Measurements from ENCODE around the gene HLA-DPB1. TPM values are rescaled to one million over a fixed set of nuclear protein-coding genes. Genes with fewer than 3 reads are reported as not detected.

The HLA-DPB1 gene
- 94.8 TPM for total RNA-seq

DNA sequence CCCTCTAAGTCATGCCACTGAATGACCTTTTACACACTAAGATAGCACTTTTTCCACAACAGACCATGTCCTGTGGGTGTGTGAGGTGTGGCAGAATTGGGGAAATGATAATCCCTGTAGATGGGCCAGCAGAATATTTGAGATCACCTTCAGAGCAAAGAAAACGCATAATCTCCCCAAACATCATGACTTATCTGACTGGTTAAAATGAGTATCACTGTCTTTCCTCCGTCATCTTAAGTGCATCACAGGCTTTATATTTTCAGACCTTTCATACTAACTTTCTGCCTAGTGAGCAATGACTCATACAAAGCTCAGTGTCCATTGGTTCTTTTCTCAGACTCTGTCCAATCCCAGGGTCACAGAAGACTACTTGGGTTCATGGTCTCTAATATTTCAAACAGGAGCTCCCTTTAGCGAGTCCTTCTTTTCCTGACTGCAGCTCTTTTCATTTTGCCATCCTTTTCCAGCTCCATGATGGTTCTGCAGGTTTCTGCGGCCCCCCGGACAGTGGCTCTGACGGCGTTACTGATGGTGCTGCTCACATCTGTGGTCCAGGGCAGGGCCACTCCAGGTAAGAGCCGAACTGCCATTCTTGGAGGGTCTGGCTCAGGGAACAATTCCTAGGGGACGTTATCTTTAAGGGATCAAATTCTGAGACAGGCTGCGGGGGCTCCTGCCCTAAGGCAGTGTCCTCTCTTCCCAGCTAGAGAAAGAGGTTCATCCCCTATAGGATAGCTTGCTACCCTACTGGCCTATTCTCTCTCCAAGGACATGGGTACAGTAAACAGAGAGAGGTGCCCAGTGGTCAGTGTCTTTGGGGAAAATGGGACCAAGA lies at the start of gene HLA-DPB1:
HLA-DPB1 (plus strand) TSS at position 423 of the 838 bp plus-strand sequence; CDS start at position 475, 52 bp downstream.
- Histone ChIP-seq H3K9me3 (no peaks in the 10 kb centered on the region), H3K4me1 (peaks cover 2% of the 10 kb centered on the region), H3K4me3 (peak within 1 kb of the TSS; percentile 28 to 36), H3K27ac (peak within 1 kb of the TSS; percentile 61), H3K27me3 (no peaks in the 10 kb centered on the region), H3K36me3 (no peaks in the 10 kb centered on the region)
- intact Hi-C loops (cut with DNase I) = no loop called here
- no peak for DNase-seq (ENCODE audit: extremely low spot score in 2 of 2)
- TF ChIP-seq POLR2AphosphoS5 (IDR thresholded peaks at IDR 0.05; ENCODE audit: insufficient read depth in 1 of 2, low read depth in 1 of 2) (peak; percentile 33 to 48), POLR2A (IDR thresholded peaks at IDR 0.05) (no peak), CTCF (IDR thresholded peaks at IDR 0.05) (no peak)

DNA sequence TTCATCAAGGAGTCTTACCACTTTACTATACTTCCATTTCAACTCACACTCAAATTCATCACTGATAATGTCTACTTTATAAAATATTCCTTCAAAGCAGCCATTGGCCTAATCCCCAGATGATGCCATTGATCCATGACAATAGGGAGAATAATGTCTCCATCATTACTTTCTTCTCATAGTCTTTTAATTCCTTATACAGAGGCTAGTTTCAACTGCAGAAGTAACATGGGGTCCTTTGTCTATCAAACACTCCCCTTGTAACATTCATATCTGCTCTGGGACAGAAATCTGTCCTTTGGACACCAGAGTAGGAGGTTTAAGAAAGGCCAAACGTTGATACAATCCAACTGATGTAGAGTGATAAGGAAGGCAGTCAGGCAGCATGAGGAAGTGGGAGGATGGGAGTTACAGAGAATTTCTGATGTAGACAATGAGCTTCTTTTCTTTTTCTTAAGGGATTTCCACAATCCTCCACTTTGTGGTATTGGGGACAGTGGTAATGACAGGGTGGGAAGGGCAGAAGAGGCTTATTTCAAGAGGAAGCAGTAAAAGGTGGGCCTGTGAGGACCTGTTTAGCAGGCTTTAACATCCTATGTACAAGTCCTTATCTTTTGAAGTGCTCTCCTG lies 47.5 kb upstream of the HLA-DPB1 start:
- Histone ChIP-seq H3K4me3 (no peak overlapping the region), H3K27me3 (no peaks in the 10 kb centered on the region), H3K27ac (peak overlapping the region; percentile 50), H3K9me3 (no peaks in the 10 kb centered on the region), H3K4me1 (no peaks in the 10 kb centered on the region), H3K36me3 (no peaks in the 10 kb centered on the region)
- TF ChIP-seq POLR2AphosphoS5 (IDR thresholded peaks at IDR 0.05; ENCODE audit: insufficient read depth in 1 of 2, low read depth in 1 of 2) (no peak), POLR2A (IDR thresholded peaks at IDR 0.05) (no peak), CTCF (IDR thresholded peaks at IDR 0.05) (no peak)
- intact Hi-C loops (cut with DNase I) = no loop called here
- DNase-seq (ENCODE audit: extremely low spot score in 2 of 2) = no peak

DNA sequence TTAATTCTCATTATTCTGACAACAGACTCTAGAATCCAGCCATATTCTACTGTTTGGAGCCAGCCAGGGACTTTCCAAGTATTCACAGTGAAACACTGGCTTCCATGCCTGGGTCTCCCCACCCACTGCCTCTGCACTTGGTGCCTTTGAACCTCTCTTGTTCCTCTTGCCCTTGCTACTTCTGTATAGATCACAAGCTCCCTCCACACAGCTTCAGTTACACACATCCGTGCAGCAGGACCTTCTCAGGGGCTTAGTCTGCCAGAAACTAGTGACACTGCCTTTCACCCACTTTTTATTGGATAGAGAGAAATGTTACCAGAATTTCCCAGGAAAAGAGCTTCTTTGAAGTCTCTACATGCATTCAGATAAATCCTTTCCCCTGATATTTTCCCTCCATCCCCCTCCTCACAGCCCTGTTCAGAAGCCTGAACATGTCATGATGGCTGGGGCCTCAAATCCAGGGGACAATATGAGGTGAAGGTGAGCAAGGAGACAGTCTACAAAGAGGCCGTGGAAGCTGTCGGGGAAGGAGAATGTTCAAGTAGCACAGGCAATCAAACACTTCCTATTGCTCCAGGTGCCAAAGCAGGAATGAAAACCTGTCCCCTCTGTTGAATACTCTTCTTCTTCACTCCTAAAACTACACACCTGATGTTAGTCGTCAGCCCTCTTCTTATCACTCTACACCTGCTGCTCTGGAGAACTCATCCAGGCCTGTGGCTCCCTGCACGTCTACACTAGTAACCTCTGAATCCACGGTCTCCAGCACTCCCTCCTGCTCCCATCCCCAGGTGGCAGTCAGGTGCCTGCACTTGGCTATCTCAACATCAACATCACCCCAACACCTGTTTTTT lies 46.2 kb upstream of the HLA-DPB1 start:
- intact Hi-C loops (cut with DNase I) = no loop called here
- H3K36me3 ChIP-seq = no peaks in the 10 kb centered on the region
- TF ChIP-seq POLR2AphosphoS5 (IDR thresholded peaks at IDR 0.05; ENCODE audit: insufficient read depth in 1 of 2, low read depth in 1 of 2) (no peak), CTCF (IDR thresholded peaks at IDR 0.05) (no peak), POLR2A (IDR thresholded peaks at IDR 0.05) (peak in 1 of 2 donors; percentile 13)
- H3K27ac ChIP-seq = peak overlapping the region; percentile 50
- H3K4me1 ChIP-seq = no peaks in the 10 kb centered on the region
- H3K4me3 ChIP-seq = no peak overlapping the region
- no peak for DNase-seq (ENCODE audit: extremely low spot score in 2 of 2)
- no peaks in the 10 kb centered on the region for H3K9me3 ChIP-seq
- no peaks in the 10 kb centered on the region for H3K27me3 ChIP-seq

DNA sequence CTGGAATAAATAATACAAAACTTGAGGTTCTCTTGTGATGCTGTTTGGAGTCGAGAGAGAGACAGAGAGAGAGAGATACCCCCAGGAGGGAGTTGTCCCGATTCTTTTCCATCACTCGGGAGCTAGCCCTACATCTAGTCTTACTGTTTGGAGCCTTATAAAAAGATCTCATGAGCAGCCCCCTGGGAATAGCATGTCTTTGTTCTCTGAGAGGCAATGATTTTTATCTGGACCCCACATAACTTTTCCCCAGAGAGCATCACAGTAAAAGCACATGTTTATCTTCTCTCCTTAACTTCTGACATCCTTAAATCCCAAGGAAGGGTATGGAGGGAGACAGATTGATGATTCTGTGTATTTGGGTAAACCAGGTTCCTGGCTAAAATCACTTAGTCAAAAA lies 45.5 kb upstream of the HLA-DPB1 start:
- H3K27me3 ChIP-seq = no peaks in the 10 kb centered on the region
- H3K27ac ChIP-seq = peak overlapping the region; percentile 50
- H3K36me3 ChIP-seq = no peaks in the 10 kb centered on the region
- DNase-seq (ENCODE audit: extremely low spot score in 2 of 2) = no peak
- H3K4me1 ChIP-seq = no peaks in the 10 kb centered on the region
- TF ChIP-seq POLR2AphosphoS5 (IDR thresholded peaks at IDR 0.05; ENCODE audit: insufficient read depth in 1 of 2, low read depth in 1 of 2) (no peak), CTCF (IDR thresholded peaks at IDR 0.05) (no peak), POLR2A (IDR thresholded peaks at IDR 0.05) (no peak)
- H3K4me3 ChIP-seq = no peak overlapping the region
- no peaks in the 10 kb centered on the region for H3K9me3 ChIP-seq
- intact Hi-C loops (cut with DNase I) = no loop called here

Measured in vagina (tissue), 2 donors.